K562 (cell line): ENCODE results near the gene TUB. TPM values are rescaled to one million over a fixed set of nuclear protein-coding genes. Genes with fewer than 3 reads are reported as not detected.
A peak's percentile ranks its signal among the peaks of the same experiment; 100 is the strongest.

ENCODE experiments used
- ATAC-seq: fragments of 200-7000 bp; cut with Tn5 transposase; 3 replicates; pipeline ENCODE4 v1.9.1; 2020; ENCODE audit warnings: moderate library complexity
- BruUV-seq: library from RNA; stranded (reverse); fragments of 400-500 nt; replicated peaks from 2 replicates; lab custom pipeline; 2021; lab: Mats Ljungman, UMichigan
- CTCF ChIA-PET: fragments of 300-600 bp; formaldehyde crosslinking; extraction: SDS; loops from one replicate; lab custom pipeline; 2021; ENCODE audit warnings: low intra/inter-chr PET ratio; lab: Yijun Ruan, JAX
- POLR2A ChIA-PET: fragments of 300-600, 350-650 bp; sonication (Branson Sonifier 250); formaldehyde crosslinking; extraction: SDS; loops from one replicate; lab custom pipeline; 2021; ENCODE audit warnings: antibody characterized with exemption, inconsistent platforms; lab: Yijun Ruan, JAX
- DNase-seq, 4 experiments: peaks; one replicate each; pipeline versions ENCODE4 v3.0.0 to v3.0.0-alpha.2; 2011 to 2018; ENCODE audit warnings: low spot score in 3 of 4, mixed read lengths in 3 of 4; ENCODE audit errors: extremely low read depth in 1 of 4
- FAIRE-seq: peaks from 2 replicates; lab custom pipeline; 2011; peaks lifted over from hg19 to GRCh38; lab: Jason Lieb, UNC
- H2AFZ ChIP-seq: 2 replicates; pipeline ENCODE4 v1.6.0; 2011; ENCODE audit warnings: low read depth, low read length, control low read depth, inconsistent platforms
- H3K27ac ChIP-seq: fragments of 200-600 bp; 3 replicates; pipeline ENCODE4 v1.8.0; 2011; ENCODE audit warnings: low read depth, mild to moderate bottlenecking, control low read depth, inconsistent platforms, low read length, moderate library complexity, mixed read lengths; ENCODE audit errors: extremely low read depth
- H3K27me3 ChIP-seq, 2 experiments: fragments of 300-600 bp in 1 of 2; 2 replicates in 1 of 2; 3 replicates in 1 of 2; pipeline versions ENCODE4 v1.6.0 to v1.8.0; 2011; ENCODE audit warnings: inconsistent platforms in 2 of 2, low read length in 2 of 2, mild to moderate bottlenecking in 1 of 2, mixed read lengths in 1 of 2, moderate library complexity in 1 of 2; ENCODE audit not compliant: control insufficient read depth in 2 of 2, insufficient read depth in 2 of 2
- H3K36me3 ChIP-seq: fragments of 300-600 bp; 3 replicates; pipeline ENCODE4 v1.8.0; 2011; ENCODE audit warnings: mild to moderate bottlenecking, low read length, inconsistent platforms; ENCODE audit not compliant: control insufficient read depth, insufficient read depth
- H3K4me1 ChIP-seq, 2 experiments: fragments of 200-600 bp in 1 of 2; replicated peaks in 1 of 2; 2 replicates in 1 of 2; 3 replicates in 1 of 2; pipeline versions ENCODE4 v1.5.1 to v1.8.0; 2011; ENCODE audit warnings: inconsistent platforms in 2 of 2, low read length in 2 of 2, mild to moderate bottlenecking in 1 of 2, mixed read lengths in 1 of 2, moderate library complexity in 1 of 2; ENCODE audit not compliant: control insufficient read depth in 2 of 2, insufficient read depth in 2 of 2
- H3K4me2 ChIP-seq: 2 replicates; pipeline ENCODE4 v1.6.1; 2011; ENCODE audit warnings: low read length, control low read depth, inconsistent platforms, mixed read lengths; ENCODE audit not compliant: insufficient read depth
- H3K4me3 ChIP-seq: fragments of 200-600 bp; sonication (generic), shearing (Covaris generic); 2 replicates; pipeline ENCODE4 v1.5.1; 2016; ENCODE audit warnings: control low read depth, inconsistent platforms
- H3K79me2 ChIP-seq: fragments of 200-600 bp; 3 replicates; pipeline ENCODE4 v1.8.0; 2011; ENCODE audit warnings: low read length, inconsistent platforms; ENCODE audit not compliant: control insufficient read depth, insufficient read depth
- H3K9ac ChIP-seq, 2 experiments: 2 replicates each; pipeline versions ENCODE4 v1.6.0 to v1.6.1; 2011; ENCODE audit warnings: low read depth in 2 of 2, low read length in 2 of 2, control low read depth in 1 of 2, inconsistent platforms in 1 of 2, mild to moderate bottlenecking in 1 of 2, mixed read lengths in 1 of 2; ENCODE audit not compliant: insufficient read depth in 1 of 2
- H3K9me1 ChIP-seq: one replicate; pipeline ENCODE4 v1.6.0; 2011; ENCODE audit warnings: inconsistent platforms, mild to moderate bottlenecking, low read length, moderate library complexity; ENCODE audit not compliant: control insufficient read depth, insufficient read depth
- H3K9me3 ChIP-seq: replicated peaks from 2 replicates; pipeline ENCODE4 v1.5.1; 2011; ENCODE audit warnings: low read depth, low read length, inconsistent platforms; ENCODE audit not compliant: control insufficient read depth, insufficient read depth
- H4K20me1 ChIP-seq: replicated peaks from 2 replicates; pipeline ENCODE4 v1.6.1; 2011; ENCODE audit warnings: low read length, inconsistent platforms, mixed read lengths; ENCODE audit not compliant: control insufficient read depth, insufficient read depth
- AFF1 ChIP-seq, 2 experiments: fragments of 450-650 bp; IDR thresholded peaks; 2 replicates each; pipeline ENCODE4 v1.6.1; 2018; ENCODE audit warnings: mild to moderate bottlenecking in 2 of 2, low read depth in 1 of 2; ENCODE audit not compliant: partially characterized antibody in 2 of 2
- MECOM ChIP-seq: fragments of 250-450 bp; sonication (Bioruptor Pico); IDR thresholded peaks from 2 replicates; pipeline ENCODE4 v1.8.0; 2022; ENCODE audit warnings: inconsistent platforms
- PURB ChIP-seq: sonication (generic); formaldehyde crosslinking; IDR thresholded peaks from 2 replicates; pipeline ENCODE4 v1.9.0; 2021; ENCODE audit warnings: low read depth, mild to moderate bottlenecking, missing genetic modification reagents
- RFX1 ChIP-seq: fragments of 450-650 bp; IDR thresholded peaks from 2 replicates; pipeline ENCODE4 v1.6.1; 2016; ENCODE audit warnings: mild to moderate bottlenecking, moderate library complexity
- WGBS: fragments of 100-300 bp; shearing (Covaris generic); methylation state at CpG from one replicate; pipeline ENCODE4 v1.1.6; 2016; ENCODE audit warnings: low coverage, mixed read lengths; ENCODE audit not compliant: insufficient coverage; ENCODE audit errors: missing lambda C conversion rate; 5-methylcytosine and 5-hydroxymethylcytosine counted together
- in situ Hi-C: fragments of 300-500 bp; cut with MboI; formaldehyde crosslinking; loops from 4 replicates; pipeline ENCODE4 v1.15.0; 2018; ENCODE audit warnings: inconsistent platforms, mixed read lengths
- intact Hi-C: fragments of 100-400 bp; cut with micrococcal nuclease; formaldehyde crosslinking; loops from 2 replicates; pipeline ENCODE4 v1.14.2; 2022
- polyA plus RNA-seq, 8 experiments: library from polyadenylated mRNA; depleted of rRNA in 4 of 8; stranded (reverse) in 5 of 8; unstranded in 3 of 8; fragments of >200 nt; fragmentation: Nextera tagmentation in 2 of 8; fragmentation: Illumina TruSeq in 1 of 8; extraction: Ambion mirVana in 2 of 8; extraction: Trizol in 1 of 8; gene quantifications; 2 replicates each; pipeline versions ENCODE4 v1.2.1 to v1.2.3, GENCODE V29; 2011 to 2014; ENCODE audit warnings: inconsistent platforms in 1 of 8, missing spikeins in 1 of 8
- total RNA-seq, 7 experiments: library from RNA; depleted of rRNA in 6 of 7; stranded (reverse); fragments of >200 nt in 6 of 7; fragmentation: Illumina TruSeq in 2 of 7; extraction: Trizol in 2 of 7; gene quantifications; 2 replicates each; pipeline versions ENCODE4 v1.2.1 to v1.2.3, GENCODE V29; 2011 to 2021; ENCODE audit warnings: low replicate concordance in 1 of 7
- TF ChIP-seq, protein P1 (sequence below): fragments of 250-450 bp; sonication (Bioruptor Pico); IDR thresholded peaks from 2 replicates; pipeline ENCODE4 v1.5.0; 2020; ENCODE audit warnings: mild to moderate bottlenecking, borderline replicate concordance
- TF ChIP-seq, protein P2 (sequence below): fragments of 450-650 bp; conservative IDR thresholded peaks from 2 replicates; pipeline ENCODE4 v1.6.1; 2016; ENCODE audit warnings: missing genetic modification characterization, low read depth, mild to moderate bottlenecking, missing compliant biosample characterization, moderate library complexity
- TF ChIP-seq, protein P3 (sequence below): fragments of 250-450 bp; sonication (Bioruptor Pico); IDR thresholded peaks from 2 replicates; pipeline ENCODE4 v1.4.0; 2020

TUB gene
- total and polyA plus RNA-seq, 9 of the 15 experiments (the other 6 are each of a cell fraction or from before 2014, with no cell fraction given), result not detected

DNA sequence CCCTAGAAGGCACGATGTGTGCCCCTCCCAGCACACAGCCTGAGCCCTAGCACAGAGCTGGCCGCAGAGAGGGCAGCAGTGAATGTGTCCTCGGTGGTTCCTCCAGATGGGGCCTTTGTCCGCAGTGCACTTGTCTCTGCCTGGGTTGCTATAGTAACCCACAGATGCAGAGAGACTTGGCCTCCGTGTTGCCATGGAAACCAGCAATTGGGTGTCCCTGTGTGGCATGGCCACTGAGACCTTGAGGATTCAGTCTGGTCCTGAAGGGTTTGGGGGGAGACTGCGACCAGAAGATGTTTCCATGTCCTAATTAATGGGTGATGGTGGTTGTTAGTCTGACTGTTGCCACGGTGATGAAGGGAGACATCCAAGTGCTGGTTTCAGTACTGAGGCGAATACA is 42.6 kb upstream of the TUB start:
- H3K9ac ChIP-seq, result no peak overlapping the region
- no peak for FAIRE-seq
- peak in 1 of 4 experiments; percentile 12 for DNase-seq
- H3K27ac ChIP-seq, result no peak overlapping the region
- 1% methylated on average over 8 of the region's 8 CpGs for WGBS
- peaks cover 11% of the 10 kb centered on the region for H4K20me1 ChIP-seq
- no peak overlapping the region for H2AFZ ChIP-seq
- BruUV-seq, result no TSS peak
- H3K9me3 ChIP-seq, result no peaks in the 10 kb centered on the region
- H3K9me1 ChIP-seq, result no peaks in the 10 kb centered on the region
- H3K36me3 ChIP-seq, result no peaks in the 10 kb centered on the region
- no peak overlapping the region for H3K4me2 ChIP-seq
- no peak overlapping the region for H3K4me3 ChIP-seq
- H3K27me3 ChIP-seq, result peaks cover 4 to 15% of the 10 kb centered on the region in 2 experiments; a peak in 4 of 5 replicates
- ChIA-PET CTCF (no interaction called here), POLR2A (interaction anchor here (1.0 kb wide), 1 partner anchor 13 kb away, joined by 4 read pairs; no protein-coding TSS in a partner anchor)
- intact Hi-C loops (no loop called here), in situ Hi-C loops (no loop called here)
- no peaks in the 10 kb centered on the region for H3K79me2 ChIP-seq
- H3K4me1 ChIP-seq, result no peaks in the 10 kb centered on the region
- 0 out of 3 replicates have a peak, but pooled peaks have one; percentile 19 for ATAC-seq
- TF ChIP-seq RFX1 (peak; percentile 92), AFF1 (IDR thresholded peaks at IDR 0.05; ENCODE audit: low read depth in 1 of 2, partially characterized antibody in 2 of 2) (no peak), MECOM (CRISPR knock-in tag) (no peak), PURB (no peak)
- TF ChIP-seq, protein P1, sequence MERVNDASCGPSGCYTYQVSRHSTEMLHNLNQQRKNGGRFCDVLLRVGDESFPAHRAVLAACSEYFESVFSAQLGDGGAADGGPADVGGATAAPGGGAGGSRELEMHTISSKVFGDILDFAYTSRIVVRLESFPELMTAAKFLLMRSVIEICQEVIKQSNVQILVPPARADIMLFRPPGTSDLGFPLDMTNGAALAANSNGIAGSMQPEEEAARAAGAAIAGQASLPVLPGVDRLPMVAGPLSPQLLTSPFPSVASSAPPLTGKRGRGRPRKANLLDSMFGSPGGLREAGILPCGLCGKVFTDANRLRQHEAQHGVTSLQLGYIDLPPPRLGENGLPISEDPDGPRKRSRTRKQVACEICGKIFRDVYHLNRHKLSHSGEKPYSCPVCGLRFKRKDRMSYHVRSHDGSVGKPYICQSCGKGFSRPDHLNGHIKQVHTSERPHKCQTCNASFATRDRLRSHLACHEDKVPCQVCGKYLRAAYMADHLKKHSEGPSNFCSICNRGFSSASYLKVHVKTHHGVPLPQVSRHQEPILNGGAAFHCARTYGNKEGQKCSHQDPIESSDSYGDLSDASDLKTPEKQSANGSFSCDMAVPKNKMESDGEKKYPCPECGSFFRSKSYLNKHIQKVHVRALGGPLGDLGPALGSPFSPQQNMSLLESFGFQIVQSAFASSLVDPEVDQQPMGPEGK (CRISPR knock-in tag), result no peak
- TF ChIP-seq, protein P2, sequence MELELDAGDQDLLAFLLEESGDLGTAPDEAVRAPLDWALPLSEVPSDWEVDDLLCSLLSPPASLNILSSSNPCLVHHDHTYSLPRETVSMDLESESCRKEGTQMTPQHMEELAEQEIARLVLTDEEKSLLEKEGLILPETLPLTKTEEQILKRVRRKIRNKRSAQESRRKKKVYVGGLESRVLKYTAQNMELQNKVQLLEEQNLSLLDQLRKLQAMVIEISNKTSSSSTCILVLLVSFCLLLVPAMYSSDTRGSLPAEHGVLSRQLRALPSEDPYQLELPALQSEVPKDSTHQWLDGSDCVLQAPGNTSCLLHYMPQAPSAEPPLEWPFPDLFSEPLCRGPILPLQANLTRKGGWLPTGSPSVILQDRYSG (tag), result no peak
- TF ChIP-seq, protein P3, sequence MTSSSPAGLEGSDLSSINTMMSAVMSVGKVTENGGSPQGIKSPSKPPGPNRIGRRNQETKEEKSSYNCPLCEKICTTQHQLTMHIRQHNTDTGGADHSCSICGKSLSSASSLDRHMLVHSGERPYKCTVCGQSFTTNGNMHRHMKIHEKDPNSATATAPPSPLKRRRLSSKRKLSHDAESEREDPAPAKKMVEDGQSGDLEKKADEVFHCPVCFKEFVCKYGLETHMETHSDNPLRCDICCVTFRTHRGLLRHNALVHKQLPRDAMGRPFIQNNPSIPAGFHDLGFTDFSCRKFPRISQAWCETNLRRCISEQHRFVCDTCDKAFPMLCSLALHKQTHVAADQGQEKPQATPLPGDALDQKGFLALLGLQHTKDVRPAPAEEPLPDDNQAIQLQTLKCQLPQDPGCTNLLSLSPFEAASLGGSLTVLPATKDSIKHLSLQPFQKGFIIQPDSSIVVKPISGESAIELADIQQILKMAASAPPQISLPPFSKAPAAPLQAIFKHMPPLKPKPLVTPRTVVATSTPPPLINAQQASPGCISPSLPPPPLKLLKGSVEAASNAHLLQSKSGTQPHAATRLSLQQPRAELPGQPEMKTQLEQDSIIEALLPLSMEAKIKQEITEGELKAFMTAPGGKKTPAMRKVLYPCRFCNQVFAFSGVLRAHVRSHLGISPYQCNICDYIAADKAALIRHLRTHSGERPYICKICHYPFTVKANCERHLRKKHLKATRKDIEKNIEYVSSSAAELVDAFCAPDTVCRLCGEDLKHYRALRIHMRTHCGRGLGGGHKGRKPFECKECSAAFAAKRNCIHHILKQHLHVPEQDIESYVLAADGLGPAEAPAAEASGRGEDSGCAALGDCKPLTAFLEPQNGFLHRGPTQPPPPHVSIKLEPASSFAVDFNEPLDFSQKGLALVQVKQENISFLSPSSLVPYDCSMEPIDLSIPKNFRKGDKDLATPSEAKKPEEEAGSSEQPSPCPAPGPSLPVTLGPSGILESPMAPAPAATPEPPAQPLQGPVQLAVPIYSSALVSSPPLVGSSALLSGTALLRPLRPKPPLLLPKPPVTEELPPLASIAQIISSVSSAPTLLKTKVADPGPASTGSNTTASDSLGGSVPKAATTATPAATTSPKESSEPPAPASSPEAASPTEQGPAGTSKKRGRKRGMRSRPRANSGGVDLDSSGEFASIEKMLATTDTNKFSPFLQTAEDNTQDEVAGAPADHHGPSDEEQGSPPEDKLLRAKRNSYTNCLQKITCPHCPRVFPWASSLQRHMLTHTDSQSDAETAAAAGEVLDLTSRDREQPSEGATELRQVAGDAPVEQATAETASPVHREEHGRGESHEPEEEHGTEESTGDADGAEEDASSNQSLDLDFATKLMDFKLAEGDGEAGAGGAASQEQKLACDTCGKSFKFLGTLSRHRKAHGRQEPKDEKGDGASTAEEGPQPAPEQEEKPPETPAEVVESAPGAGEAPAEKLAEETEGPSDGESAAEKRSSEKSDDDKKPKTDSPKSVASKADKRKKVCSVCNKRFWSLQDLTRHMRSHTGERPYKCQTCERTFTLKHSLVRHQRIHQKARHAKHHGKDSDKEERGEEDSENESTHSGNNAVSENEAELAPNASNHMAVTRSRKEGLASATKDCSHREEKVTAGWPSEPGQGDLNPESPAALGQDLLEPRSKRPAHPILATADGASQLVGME (CRISPR knock-in tag), result no peak
- TF ChIP-seq, all 486 proteins: peak for 1
